B cell (primary cell): ENCODE measurements around the gene ARGLU1. TPM values are rescaled to one million over a fixed set of nuclear protein-coding genes. Genes with fewer than 3 reads are reported as not detected.

Experiments used
- ATAC-seq: fragments of 200-7000 bp; cut with Tn5 transposase; one replicate; pipeline ENCODE4 v1.10.0; 2021; ENCODE audit warnings: low read depth, mild to moderate bottlenecking, moderate number of reproducible peaks, moderate library complexity
- CTCF ChIA-PET: fragments of 350-600 bp; sonication (Branson Sonifier 250); formaldehyde crosslinking; loops from one replicate; lab custom pipeline; 2021; ENCODE audit warnings: antibody characterized with exemption, inconsistent platforms; lab: Charles Lee
- POLR2A ChIA-PET: fragments of 350-600 bp; sonication (Branson Sonifier 250); formaldehyde crosslinking; loops from one replicate; lab custom pipeline; 2021; ENCODE audit warnings: antibody characterized with exemption; lab: Charles Lee
- DNase-seq: peaks from one replicate; pipeline ENCODE4 v3.0.0; 2013
- H2AFZ ChIP-seq: 2 replicates; pipeline ENCODE4 v1.6.1; 2012; ENCODE audit warnings: mild to moderate bottlenecking, low read depth, low read length; ENCODE audit not compliant: insufficient read depth, poor library complexity, severe bottlenecking
- H3K27ac ChIP-seq, 2 donors: 1 replicate in 1 of 2; 2 replicates in 1 of 2; pipeline ENCODE4 v1.5.1; 2012 to 2013; ENCODE audit warnings: low read length in 2 of 2, mild to moderate bottlenecking in 2 of 2, moderate library complexity in 1 of 2
- H3K27me3 ChIP-seq, 4 experiments: fragments of 200-600 bp in 1 of 4; sonication (generic) in 1 of 4; replicated peaks in 1 of 4; 1 replicate in 2 of 4; 2 replicates in 2 of 4; pipeline versions ENCODE4 v1.6.1 to v1.7.0; 2013 to 2016; ENCODE audit warnings: low read length in 3 of 4, mild to moderate bottlenecking in 2 of 4, mixed read lengths in 1 of 4, moderate library complexity in 1 of 4; ENCODE audit not compliant: insufficient read depth in 4 of 4, control insufficient read depth in 3 of 4; ENCODE audit errors: control extremely low read depth in 1 of 4
- H3K36me3 ChIP-seq, 2 experiments: replicated peaks in 1 of 2; 1 replicate in 1 of 2; 2 replicates in 1 of 2; pipeline versions ENCODE4 v1.6.1 to v1.7.1; 2013; ENCODE audit warnings: low read length in 1 of 2; ENCODE audit not compliant: insufficient read depth in 2 of 2, control insufficient read depth in 1 of 2; ENCODE audit errors: control extremely low read depth in 1 of 2, extremely low read depth in 1 of 2
- H3K4me1 ChIP-seq, 2 donors: fragments of 200-600 bp in 1 of 2; sonication (generic) in 1 of 2; 1 replicate in 1 of 2; 2 replicates in 1 of 2; pipeline versions ENCODE4 v1.5.1 to v1.6.1; 2013 to 2017; ENCODE audit warnings: low read length in 2 of 2; ENCODE audit not compliant: control insufficient read depth in 2 of 2, insufficient read depth in 2 of 2
- H3K4me2 ChIP-seq: replicated peaks from 2 replicates; pipeline ENCODE3; 2012; ENCODE audit warnings: mild to moderate bottlenecking, low read depth, low read length; ENCODE audit not compliant: poor library complexity, severe bottlenecking
- H3K4me3 ChIP-seq, 5 experiments: fragments of 200-600 bp in 1 of 5; sonication (generic) in 1 of 5; 1 replicate in 3 of 5; 2 replicates in 2 of 5; pipeline versions ENCODE4 v1.5.1 to v1.7.0; 2011 to 2016; ENCODE audit warnings: low read length in 4 of 5, mild to moderate bottlenecking in 4 of 5, low read depth in 2 of 5, control low read depth in 1 of 5, moderate library complexity in 1 of 5; ENCODE audit not compliant: insufficient read depth in 1 of 5; ENCODE audit errors: control extremely low read depth in 1 of 5, extremely low read depth in 1 of 5
- H3K79me2 ChIP-seq: fragments of 200-600 bp; sonication (generic); one replicate; pipeline ENCODE4 v1.6.0; 2016; ENCODE audit warnings: low read length; ENCODE audit not compliant: control insufficient read depth, insufficient read depth
- H3K9ac ChIP-seq: fragments of 200-600 bp; sonication (generic); 2 replicates; pipeline ENCODE4 v1.6.1; 2017; ENCODE audit warnings: mild to moderate bottlenecking, low read length, moderate library complexity
- H3K9me3 ChIP-seq, 3 donors: one replicate each; pipeline versions ENCODE4 v1.6.1 to v1.7.1; 2013; ENCODE audit warnings: low read length in 2 of 3; ENCODE audit not compliant: control insufficient read depth in 2 of 3, insufficient read depth in 1 of 3; ENCODE audit errors: control extremely low read depth in 1 of 3
- H4K20me1 ChIP-seq: 2 replicates; pipeline ENCODE4 v1.6.0; 2012; ENCODE audit warnings: mild to moderate bottlenecking, low read length; ENCODE audit not compliant: insufficient read depth, control insufficient read depth, poor library complexity, severe bottlenecking
- H3K27ac Mint-ChIP-seq: one replicate; pipeline ENCODE4 v1.8.0; 2021; ENCODE audit warnings: mixed read lengths
- H3K27me3 Mint-ChIP-seq: one replicate; pipeline ENCODE4 v1.8.0; 2021; ENCODE audit warnings: mixed read lengths
- H3K4me1 Mint-ChIP-seq: one replicate; pipeline ENCODE4 v1.8.0; 2021; ENCODE audit warnings: mixed read lengths
- H3K4me3 Mint-ChIP-seq: one replicate; pipeline ENCODE4 v1.8.0; 2021; ENCODE audit warnings: mixed read lengths
- H3K9me3 Mint-ChIP-seq: one replicate; pipeline ENCODE4 v1.8.0; 2022; ENCODE audit warnings: mixed read lengths; ENCODE audit not compliant: insufficient read depth
- EZH2 ChIP-seq: IDR thresholded peaks from 2 replicates; pipeline ENCODE4 v1.6.1; 2012; ENCODE audit warnings: borderline replicate concordance, low read depth, mild to moderate bottlenecking, moderate library complexity, low read length; ENCODE audit not compliant: insufficient read depth, poor library complexity, severe bottlenecking
- WGBS: methylation state at CpG from one replicate; pipeline ENCODE4 v1.1.5; 2013; ENCODE audit warnings: missing lambda C conversion rate; ENCODE audit not compliant: insufficient coverage; 5-methylcytosine and 5-hydroxymethylcytosine counted together
- intact Hi-C: fragments of 100-400 bp; cut with micrococcal nuclease; formaldehyde crosslinking; loops from one replicate; pipeline ENCODE4 v1.10.0; 2022
- polyA plus RNA-seq: library from polyadenylated mRNA; depleted of rRNA; stranded (reverse); fragments of >200 nt; gene quantifications from 2 replicates; pipeline ENCODE4 v1.2.3, GENCODE V29; 2012
- total RNA-seq, 2 donors: library from RNA; stranded (reverse); fragments of 120-200 nt in 1 of 2; gene quantifications; 1 replicate in 1 of 2; 2 replicates in 1 of 2; pipeline versions ENCODE4 v1.2.3 to v1.2.4, GENCODE V29; 2013 to 2022
- TF ChIP-seq, protein P1 (sequence below): fragments of 200-600 bp; IDR thresholded peaks from one replicate; pipeline ENCODE4 v1.8.0; 2022; ENCODE audit warnings: antibody characterized with exemption, mild to moderate bottlenecking

The ARGLU1 gene
- total and polyA plus RNA-seq, 2 donors (not counting 1 experiment from before 2014, with no cell fraction given) = 170 to 261 TPM

GRCh38 chr13:106492588-106493475 lies 75.1 kb downstream of the ARGLU1 start:
- no peak overlapping the region for H3K9ac ChIP-seq
- H3K36me3 ChIP-seq = no peaks in the 10 kb centered on the region
- H3K4me3 ChIP-seq = no peak overlapping the region
- ChIA-PET CTCF (no interaction called here), POLR2A (no interaction called here)
- no peak overlapping the region for H2AFZ ChIP-seq
- WGBS = 94% methylated on average over 54 of the region's 54 CpGs
- peaks cover 15 to 20% of the 10 kb centered on the region in 2 donors for H3K4me1 ChIP-seq
- H4K20me1 ChIP-seq = no peaks in the 10 kb centered on the region
- Mint-ChIP-seq H3K27me3 (peaks cover 67% of the 10 kb centered on the region), H3K4me1 (peaks cover 34% of the 10 kb centered on the region), H3K9me3 (no peaks in the 10 kb centered on the region), H3K4me3 (no peak overlapping the region), H3K27ac (no peak overlapping the region)
- intact Hi-C loops = no loop called here
- no peak overlapping the region for H3K4me2 ChIP-seq
- no peaks in the 10 kb centered on the region for H3K79me2 ChIP-seq
- H3K27ac ChIP-seq = no peak overlapping the region
- DNase-seq (no peak), ATAC-seq (no peak)
- peaks cover 0 to 5% (median 0%) of the 10 kb centered on the region in 3 donors for H3K9me3 ChIP-seq
- H3K27me3 ChIP-seq = peaks cover 0 to 31% (median 13%) of the 10 kb centered on the region in 4 experiments
- TF ChIP-seq EZH2 = no peak
- TF ChIP-seq, protein P1, sequence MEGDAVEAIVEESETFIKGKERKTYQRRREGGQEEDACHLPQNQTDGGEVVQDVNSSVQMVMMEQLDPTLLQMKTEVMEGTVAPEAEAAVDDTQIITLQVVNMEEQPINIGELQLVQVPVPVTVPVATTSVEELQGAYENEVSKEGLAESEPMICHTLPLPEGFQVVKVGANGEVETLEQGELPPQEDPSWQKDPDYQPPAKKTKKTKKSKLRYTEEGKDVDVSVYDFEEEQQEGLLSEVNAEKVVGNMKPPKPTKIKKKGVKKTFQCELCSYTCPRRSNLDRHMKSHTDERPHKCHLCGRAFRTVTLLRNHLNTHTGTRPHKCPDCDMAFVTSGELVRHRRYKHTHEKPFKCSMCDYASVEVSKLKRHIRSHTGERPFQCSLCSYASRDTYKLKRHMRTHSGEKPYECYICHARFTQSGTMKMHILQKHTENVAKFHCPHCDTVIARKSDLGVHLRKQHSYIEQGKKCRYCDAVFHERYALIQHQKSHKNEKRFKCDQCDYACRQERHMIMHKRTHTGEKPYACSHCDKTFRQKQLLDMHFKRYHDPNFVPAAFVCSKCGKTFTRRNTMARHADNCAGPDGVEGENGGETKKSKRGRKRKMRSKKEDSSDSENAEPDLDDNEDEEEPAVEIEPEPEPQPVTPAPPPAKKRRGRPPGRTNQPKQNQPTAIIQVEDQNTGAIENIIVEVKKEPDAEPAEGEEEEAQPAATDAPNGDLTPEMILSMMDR = no peak

DNA sequence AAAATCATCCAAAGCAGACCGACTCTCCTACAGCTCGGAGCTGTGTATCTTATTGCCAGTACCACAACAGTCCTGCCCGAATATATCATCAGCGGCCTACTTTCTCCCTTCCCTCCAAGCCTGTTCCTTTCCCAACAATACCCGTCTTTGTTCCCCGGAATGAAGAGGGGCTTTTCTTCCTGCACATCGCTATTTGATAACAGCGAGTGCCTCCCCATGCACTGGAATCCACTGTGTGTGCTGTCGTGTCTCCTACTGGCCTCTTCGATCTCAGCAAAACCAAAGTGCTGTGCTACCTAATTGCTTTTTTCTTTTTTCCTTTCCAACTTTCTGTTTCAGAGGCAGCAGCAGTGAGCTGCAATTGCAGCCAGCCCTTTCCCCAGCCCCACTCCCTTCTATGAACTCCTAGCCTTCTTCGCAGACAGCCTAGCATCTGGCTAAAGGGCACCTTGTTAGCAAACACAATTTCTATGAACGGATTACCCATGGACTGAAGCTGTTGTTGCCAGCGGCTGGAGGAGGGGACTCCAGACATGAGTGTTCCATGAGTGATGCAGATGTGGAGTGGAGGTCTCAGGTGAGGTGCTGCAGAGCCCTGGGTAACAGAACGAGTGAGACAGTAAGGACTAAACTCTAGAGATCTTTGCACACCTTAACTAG lies 75.9 kb downstream of the ARGLU1 start:
- ChIA-PET CTCF (no interaction called here), POLR2A (no interaction called here)
- no peak overlapping the region for H3K9ac ChIP-seq
- Mint-ChIP-seq H3K27ac (no peak overlapping the region), H3K9me3 (no peaks in the 10 kb centered on the region), H3K27me3 (peaks cover 61% of the 10 kb centered on the region), H3K4me3 (no peak overlapping the region), H3K4me1 (peaks cover 34% of the 10 kb centered on the region)
- H3K4me1 ChIP-seq = peaks cover 15 to 20% of the 10 kb centered on the region in 2 donors
- TF ChIP-seq, protein P1 = no peak
- H3K27me3 ChIP-seq = peaks cover 0 to 33% (median 13%) of the 10 kb centered on the region in 4 experiments
- H4K20me1 ChIP-seq = no peaks in the 10 kb centered on the region
- no peak overlapping the region for H3K4me3 ChIP-seq
- ATAC-seq = no peak
- no peak overlapping the region for H3K27ac ChIP-seq
- WGBS = 93% methylated on average over 13 of the region's 14 CpGs
- H2AFZ ChIP-seq = no peak overlapping the region
- peaks cover 0 to 5% (median 0%) of the 10 kb centered on the region in 3 donors for H3K9me3 ChIP-seq
- intact Hi-C loops = no loop called here
- no peak for DNase-seq
- no peaks in the 10 kb centered on the region for H3K36me3 ChIP-seq
- H3K4me2 ChIP-seq = no peak overlapping the region
- H3K79me2 ChIP-seq = no peaks in the 10 kb centered on the region
